ENCODE measurements around the gene GPATCH3.
A peak's percentile ranks its signal among the peaks of the same experiment; 100 is the strongest.

Gene GPATCH3

DNA sequence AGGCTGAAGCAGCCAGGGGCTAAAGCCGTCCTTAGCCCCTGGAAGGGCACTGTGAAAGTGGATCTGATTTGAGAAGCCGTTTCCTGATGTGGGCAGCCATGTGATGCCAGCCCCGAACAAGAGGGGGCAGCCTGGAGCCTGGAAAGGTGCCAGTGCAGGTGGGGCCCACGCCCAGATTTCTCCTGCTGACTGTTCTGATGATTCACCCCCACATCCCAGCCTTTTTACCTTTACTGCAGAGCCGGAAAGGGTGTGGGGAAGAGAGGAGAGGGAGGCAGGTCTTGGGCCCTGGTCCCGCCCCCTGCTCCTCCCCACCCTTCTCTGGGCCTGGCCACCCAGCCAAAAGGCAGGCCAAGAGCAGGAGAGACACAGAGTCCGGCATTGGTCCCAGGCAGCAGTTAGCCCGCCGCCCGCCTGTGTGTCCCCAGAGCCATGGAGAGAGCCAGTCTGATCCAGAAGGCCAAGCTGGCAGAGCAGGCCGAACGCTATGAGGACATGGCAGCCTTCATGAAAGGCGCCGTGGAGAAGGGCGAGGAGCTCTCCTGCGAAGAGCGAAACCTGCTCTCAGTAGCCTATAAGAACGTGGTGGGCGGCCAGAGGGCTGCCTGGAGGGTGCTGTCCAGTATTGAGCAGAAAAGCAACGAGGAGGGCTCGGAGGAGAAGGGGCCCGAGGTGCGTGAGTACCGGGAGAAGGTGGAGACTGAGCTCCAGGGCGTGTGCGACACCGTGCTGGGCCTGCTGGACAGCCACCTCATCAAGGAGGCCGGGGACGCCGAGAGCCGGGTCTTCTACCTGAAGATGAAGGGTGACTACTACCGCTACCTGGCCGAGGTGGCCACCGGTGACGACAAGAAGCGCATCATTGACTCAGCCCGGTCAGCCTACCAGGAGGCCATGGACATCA, 37.2 kb downstream of the GPATCH3 start, which contains the start of gene SFN:
SFN (plus strand) TSS at position 369 of the 904 bp plus-strand sequence; CDS start at position 433, 64 bp downstream.
- Mint-ChIP-seq H3K27me3 (no peaks in the 10 kb centered on the region), H3K36me3 (ENCODE audit: low read depth) (peaks cover 7% of the 10 kb centered on the region), H3K4me1 (ENCODE audit: low read depth) (peaks cover 30% of the 10 kb centered on the region), H3K4me3 (peak within 1 kb of the TSS; percentile 90), H3K27ac (peak within 1 kb of the TSS; percentile 92), H3K9me3 (no peaks in the 10 kb centered on the region)
- peak; percentile 68 for DNase-seq

DNA sequence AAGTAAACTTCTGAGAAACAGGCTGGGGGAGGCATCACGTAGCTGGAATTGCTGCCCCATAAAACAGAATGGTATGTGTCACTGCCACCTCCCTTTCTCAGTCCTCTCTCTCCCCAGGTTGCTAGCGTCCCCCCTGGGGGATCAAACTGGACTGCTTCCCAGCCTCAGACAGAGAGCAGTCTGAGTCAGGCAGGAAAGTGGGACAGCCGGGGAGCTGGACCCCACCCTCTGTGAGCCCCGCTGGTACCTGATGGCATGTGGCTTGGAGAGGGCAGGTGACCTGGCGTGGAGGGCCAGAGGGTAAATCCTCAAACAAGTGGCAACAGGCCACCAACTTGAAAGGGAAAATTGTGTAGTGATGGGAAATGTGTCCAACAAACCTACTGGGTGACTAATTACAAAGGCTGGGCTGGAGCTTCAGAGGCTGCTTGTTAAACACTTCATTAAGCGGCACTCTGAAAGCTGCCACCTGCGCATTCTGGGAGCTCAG, 38.3 kb downstream of the GPATCH3 start:
- Mint-ChIP-seq H3K4me1 (ENCODE audit: low read depth) (peaks cover 30% of the 10 kb centered on the region), H3K27ac (peak overlapping the region; percentile 53), H3K27me3 (no peaks in the 10 kb centered on the region), H3K4me3 (no peak overlapping the region), H3K9me3 (no peaks in the 10 kb centered on the region), H3K36me3 (ENCODE audit: low read depth) (peaks cover 17% of the 10 kb centered on the region)
- no peak for DNase-seq

DNA sequence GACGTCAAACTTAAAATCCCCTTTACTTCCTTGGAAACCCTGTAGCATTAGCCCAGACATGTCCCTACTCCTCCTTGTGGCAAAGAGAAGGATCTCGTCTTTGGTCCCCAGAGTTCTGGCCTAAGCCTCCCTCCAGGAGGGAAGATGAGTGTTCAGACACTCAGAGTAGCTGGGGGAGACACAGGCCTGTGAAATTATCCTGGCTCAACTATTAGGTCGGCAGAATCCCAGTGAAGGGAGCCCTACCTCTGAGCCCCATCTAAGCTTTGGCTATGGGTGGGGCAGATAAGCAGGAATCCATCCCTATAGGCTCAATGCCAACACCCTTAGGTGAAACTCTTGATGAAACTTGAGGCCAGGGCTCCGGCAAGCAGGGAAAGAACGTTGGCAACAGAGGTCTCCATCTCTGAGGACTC, 39.0 kb downstream of the GPATCH3 start:
- Mint-ChIP-seq H3K27me3 (no peaks in the 10 kb centered on the region), H3K27ac (peak overlapping the region; percentile 53), H3K4me3 (no peak overlapping the region), H3K4me1 (ENCODE audit: low read depth) (peaks cover 30% of the 10 kb centered on the region), H3K9me3 (no peaks in the 10 kb centered on the region), H3K36me3 (ENCODE audit: low read depth) (peaks cover 23% of the 10 kb centered on the region)
- no peak for DNase-seq

DNA sequence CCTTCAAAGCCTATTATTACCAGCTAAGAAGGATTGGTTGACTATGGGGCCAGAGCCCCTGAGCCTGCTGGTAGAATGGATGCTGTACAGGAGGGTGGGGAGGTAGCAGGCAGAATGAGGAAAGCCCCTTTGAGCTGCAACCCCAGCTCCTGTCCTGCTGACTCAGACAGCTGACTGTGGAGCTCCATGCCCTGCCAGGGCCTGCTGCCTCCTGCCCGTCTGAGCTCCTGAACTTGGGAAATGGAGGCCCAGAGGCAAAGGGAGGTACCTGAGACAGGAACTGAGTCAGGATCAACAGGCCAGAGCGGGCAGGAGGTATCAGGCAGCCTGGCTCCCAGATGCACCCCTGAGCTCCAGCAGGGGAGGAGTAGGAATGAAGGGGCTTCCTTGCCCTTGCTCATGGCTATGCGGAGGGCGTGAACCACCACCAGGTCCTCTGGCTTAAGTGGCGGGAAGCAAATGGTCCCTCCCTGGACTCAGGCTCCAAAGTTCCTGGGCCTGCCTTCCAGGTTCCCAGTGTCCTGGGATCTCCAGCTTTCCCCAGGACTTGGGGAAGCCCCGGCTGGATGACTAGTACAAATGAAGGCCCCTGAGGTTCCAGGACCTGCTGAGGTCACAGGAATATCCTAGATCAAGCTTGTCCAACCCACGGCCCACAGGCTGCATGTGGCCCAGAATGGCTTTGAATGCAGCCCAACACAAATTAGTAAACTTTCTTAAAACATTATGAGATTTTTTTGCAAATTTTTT, 41.2 kb downstream of the GPATCH3 start:
- Mint-ChIP-seq H3K9me3 (no peaks in the 10 kb centered on the region), H3K27me3 (no peaks in the 10 kb centered on the region), H3K36me3 (ENCODE audit: low read depth) (peaks cover 39% of the 10 kb centered on the region), H3K4me3 (no peak overlapping the region), H3K27ac (peak overlapping the region; percentile 52), H3K4me1 (ENCODE audit: low read depth) (peaks cover 19% of the 10 kb centered on the region)
- no peak for DNase-seq

DNA sequence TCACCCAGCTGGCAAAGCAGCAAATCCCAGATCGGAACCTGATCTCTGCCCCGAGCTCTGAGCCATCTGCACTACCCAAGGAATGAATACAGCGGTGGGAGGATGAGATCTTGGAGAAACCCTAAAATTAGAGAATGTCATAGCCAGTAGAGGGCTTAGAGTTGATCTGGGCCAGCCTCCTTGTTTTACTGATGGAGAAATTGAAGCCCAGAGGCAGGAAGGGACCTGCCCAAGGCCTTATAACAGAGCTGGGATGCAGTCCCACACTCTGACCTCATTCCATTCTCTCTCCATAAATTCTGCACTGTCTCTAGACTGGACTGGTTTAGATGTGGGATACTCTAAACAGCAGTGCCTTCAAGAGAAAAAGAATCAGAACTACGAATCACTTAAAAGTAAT, 42.1 kb downstream of the GPATCH3 start:
- Mint-ChIP-seq H3K4me1 (ENCODE audit: low read depth) (peaks cover 12% of the 10 kb centered on the region), H3K27me3 (no peaks in the 10 kb centered on the region), H3K9me3 (no peaks in the 10 kb centered on the region), H3K4me3 (no peak overlapping the region), H3K27ac (no peak overlapping the region), H3K36me3 (ENCODE audit: low read depth) (peaks cover 48% of the 10 kb centered on the region)
- no peak for DNase-seq

DNA sequence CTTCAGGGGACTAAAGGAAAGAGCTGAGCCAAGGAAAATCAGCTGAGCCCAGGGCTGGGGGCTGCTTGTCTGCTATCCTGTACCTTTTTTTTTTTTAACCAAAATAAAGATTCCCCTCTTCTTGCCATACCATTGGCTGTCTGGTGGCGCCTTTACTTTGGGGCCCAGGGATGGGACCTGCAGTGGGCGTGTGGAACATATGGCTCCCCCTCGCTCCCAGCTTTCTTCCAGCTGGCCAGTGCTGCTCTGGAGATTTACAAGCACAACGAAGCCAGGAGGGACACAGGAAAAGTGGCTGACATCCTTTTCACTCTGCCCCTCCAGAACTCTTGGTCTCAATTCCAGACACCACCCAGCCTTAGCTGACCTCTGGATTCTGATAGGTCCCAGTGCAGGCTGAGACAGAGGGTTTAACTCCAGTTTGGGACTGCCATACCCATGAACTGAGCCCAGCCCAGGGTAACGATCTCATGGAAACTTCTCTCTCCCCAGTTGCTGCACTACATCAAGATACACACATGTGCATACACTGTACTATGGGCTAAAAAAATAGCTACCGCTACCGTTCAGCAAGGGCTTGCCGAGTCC, 42.7 kb downstream of the GPATCH3 start:
- Mint-ChIP-seq H3K36me3 (ENCODE audit: low read depth) (peaks cover 54% of the 10 kb centered on the region), H3K9me3 (no peaks in the 10 kb centered on the region), H3K27ac (peak overlapping the region; percentile 71), H3K4me1 (ENCODE audit: low read depth) (peaks cover 6% of the 10 kb centered on the region), H3K27me3 (no peaks in the 10 kb centered on the region), H3K4me3 (no peak overlapping the region)
- DNase-seq, result no peak

DNA sequence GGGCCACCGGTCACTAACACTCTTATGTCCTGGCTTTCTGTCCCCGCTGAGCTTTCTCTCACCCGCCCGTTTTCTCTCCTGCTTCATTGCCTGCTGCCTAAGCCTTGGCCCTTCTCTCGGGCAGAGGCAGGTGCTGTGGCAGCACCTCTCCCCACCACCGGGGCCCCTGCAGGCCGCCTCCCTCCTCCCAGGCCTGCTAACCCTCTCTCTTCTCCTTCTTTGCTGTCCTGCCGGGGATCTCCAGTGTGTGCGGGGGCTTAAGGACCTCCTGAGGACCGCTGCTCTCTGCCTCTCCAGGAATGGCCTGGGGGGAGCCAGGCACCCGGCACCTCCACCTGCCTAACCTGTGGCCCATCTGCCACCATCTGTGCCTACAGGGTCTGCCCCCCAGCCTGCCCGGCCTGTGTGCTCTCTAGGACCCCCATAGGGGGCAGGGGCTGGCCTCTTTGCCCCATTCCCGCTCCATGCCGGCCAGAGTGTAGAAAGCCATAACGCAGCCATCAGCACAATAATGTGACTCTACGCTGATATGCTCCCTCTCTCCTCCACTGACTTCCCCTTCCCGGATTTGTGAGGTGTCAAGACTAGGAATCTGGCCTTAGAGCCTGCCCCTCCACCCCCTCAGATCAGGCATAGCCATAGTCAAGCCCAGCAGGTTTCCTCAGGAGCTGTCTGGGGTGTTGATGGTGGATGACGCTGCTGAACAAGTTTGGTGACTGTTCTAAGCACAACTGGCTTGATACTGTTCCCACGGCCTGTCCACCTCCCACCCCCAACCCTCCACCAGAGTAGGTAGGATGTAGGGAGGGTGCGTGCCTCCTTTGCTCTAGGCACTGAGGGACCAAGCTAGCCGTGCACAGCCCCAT, 43.4 kb downstream of the GPATCH3 start:
- H3K4me1 Mint-ChIP-seq (ENCODE audit: low read depth), result no peaks in the 10 kb centered on the region
- no peak for DNase-seq
- no peaks in the 10 kb centered on the region for H3K9me3 Mint-ChIP-seq
- no peaks in the 10 kb centered on the region for H3K27me3 Mint-ChIP-seq
- peak overlapping the region; percentile 71 for H3K27ac Mint-ChIP-seq
- H3K4me3 Mint-ChIP-seq, result no peak overlapping the region
- peaks cover 61% of the 10 kb centered on the region for H3K36me3 Mint-ChIP-seq (ENCODE audit: low read depth)

DNA sequence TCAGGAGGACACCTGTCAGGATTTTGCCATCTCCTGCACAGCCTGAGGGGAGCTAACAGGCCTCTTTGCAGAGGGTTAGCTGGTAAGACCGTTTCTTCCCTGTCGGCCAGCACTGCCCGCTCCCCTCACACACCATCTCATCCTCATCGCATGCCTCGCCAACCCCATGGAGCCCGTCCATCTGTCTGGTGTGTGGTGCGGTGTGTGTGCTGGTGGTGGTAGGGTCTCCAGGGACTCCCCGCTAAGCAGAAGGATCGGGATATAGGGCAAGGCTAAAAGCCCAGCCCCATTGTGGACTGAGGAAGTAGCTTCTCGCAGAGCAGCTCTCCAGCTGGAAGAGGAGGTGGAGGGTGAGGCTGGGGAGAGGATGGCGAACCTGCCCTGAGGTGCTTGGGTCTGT, 44.1 kb downstream of the GPATCH3 start:
- Mint-ChIP-seq H3K4me1 (ENCODE audit: low read depth) (no peaks in the 10 kb centered on the region), H3K27ac (peak overlapping the region; percentile 61), H3K4me3 (no peak overlapping the region), H3K36me3 (ENCODE audit: low read depth) (peaks cover 68% of the 10 kb centered on the region), H3K27me3 (no peaks in the 10 kb centered on the region), H3K9me3 (no peaks in the 10 kb centered on the region)
- DNase-seq, result no peak

DNA sequence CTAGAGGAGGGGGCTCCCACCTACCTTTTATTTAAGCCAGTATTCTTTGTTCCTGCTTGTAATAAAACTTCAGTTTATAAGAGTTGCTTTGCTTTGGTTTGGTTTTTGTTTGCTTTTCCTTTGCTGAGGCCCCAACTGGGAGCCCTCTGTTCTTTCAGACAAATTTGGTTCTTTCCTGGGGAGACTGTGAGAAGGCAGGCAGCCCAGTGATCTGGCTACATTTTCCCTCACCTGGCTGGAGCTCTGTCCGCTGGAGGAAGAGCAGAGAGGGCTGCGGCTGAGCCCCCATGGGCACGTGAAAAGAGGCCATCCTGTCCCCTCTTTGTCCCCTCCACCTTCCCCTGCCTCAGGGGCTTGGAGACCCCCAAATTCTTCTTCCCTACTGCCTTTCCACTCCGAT, 44.6 kb downstream of the GPATCH3 start:
- Mint-ChIP-seq H3K27ac (no peak overlapping the region), H3K4me1 (ENCODE audit: low read depth) (no peaks in the 10 kb centered on the region), H3K36me3 (ENCODE audit: low read depth) (peaks cover 74% of the 10 kb centered on the region), H3K9me3 (no peaks in the 10 kb centered on the region), H3K27me3 (no peaks in the 10 kb centered on the region), H3K4me3 (no peak overlapping the region)
- no peak for DNase-seq

DNA sequence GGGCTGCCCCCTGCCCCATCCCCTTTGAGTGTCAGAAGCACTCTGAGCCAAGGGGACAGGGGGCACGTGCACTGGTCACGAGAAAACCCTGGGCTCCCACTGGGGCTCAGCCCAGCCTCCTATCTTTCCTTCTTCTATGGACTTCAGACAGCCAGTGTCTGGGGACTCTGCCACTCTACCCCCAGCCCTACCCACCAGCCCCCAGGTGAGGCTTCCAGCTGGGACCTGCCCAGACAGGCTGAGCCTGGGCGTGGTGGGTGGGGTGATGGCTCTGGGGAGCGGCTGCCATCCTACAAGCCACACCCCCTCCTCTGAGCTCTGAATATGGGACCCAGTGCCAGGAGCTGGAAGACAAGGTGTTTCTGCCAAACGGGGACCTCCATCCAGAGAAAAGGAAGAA, 45.4 kb downstream of the GPATCH3 start:
- Mint-ChIP-seq H3K36me3 (ENCODE audit: low read depth) (peaks cover 81% of the 10 kb centered on the region), H3K4me3 (no peak overlapping the region), H3K9me3 (no peaks in the 10 kb centered on the region), H3K27ac (peak overlapping the region; percentile 22), H3K27me3 (no peaks in the 10 kb centered on the region), H3K4me1 (ENCODE audit: low read depth) (no peaks in the 10 kb centered on the region)
- no peak for DNase-seq

DNA sequence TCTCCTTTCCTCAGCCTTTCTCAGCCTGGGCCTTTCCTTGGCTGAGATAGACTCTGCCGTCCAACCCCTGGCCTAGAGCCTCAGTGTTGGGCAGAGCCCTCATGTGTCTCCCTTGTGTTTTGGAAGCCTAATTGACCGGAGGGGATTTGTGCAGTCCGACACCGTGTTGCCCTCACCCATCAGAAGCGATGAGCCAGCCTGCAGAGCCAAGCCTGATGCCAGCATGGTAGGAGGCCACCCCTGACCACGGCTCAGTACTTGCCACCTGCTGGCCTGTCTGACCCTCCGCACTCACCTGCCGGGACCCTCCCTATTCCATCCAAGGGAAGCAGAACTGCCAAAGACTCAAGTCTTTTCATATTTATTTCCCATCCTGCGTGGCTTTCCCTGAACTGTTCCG, 46.7 kb downstream of the GPATCH3 start:
- Mint-ChIP-seq H3K27ac (no peak overlapping the region), H3K27me3 (no peaks in the 10 kb centered on the region), H3K36me3 (ENCODE audit: low read depth) (peaks cover 94% of the 10 kb centered on the region), H3K4me3 (no peak overlapping the region), H3K9me3 (no peaks in the 10 kb centered on the region), H3K4me1 (ENCODE audit: low read depth) (no peaks in the 10 kb centered on the region)
- no peak for DNase-seq

DNA sequence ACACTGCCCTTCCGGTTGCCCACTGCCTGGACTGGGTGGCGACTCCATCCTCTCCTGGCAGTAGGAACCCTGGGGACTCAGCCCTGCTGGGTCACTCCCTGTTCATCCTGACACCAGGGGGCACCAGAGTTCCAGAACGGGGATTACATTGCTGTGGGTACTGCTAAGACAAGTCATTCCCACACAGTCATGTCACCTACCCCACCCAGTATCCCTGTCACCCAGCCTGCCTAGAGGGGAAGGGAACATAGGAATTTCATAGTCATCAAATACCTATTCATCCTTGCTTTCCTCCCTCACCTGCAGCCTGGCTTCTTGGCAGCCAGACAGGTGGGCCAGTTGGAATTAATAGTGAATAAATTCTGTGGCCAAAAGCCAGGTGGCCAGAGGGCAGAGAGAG, 47.1 kb downstream of the GPATCH3 start:
- peak; percentile 82 for DNase-seq
- Mint-ChIP-seq H3K27me3 (no peaks in the 10 kb centered on the region), H3K36me3 (ENCODE audit: low read depth) (peaks cover 98% of the 10 kb centered on the region), H3K4me1 (ENCODE audit: low read depth) (no peaks in the 10 kb centered on the region), H3K27ac (no peak overlapping the region), H3K4me3 (no peak overlapping the region), H3K9me3 (no peaks in the 10 kb centered on the region)

DNA sequence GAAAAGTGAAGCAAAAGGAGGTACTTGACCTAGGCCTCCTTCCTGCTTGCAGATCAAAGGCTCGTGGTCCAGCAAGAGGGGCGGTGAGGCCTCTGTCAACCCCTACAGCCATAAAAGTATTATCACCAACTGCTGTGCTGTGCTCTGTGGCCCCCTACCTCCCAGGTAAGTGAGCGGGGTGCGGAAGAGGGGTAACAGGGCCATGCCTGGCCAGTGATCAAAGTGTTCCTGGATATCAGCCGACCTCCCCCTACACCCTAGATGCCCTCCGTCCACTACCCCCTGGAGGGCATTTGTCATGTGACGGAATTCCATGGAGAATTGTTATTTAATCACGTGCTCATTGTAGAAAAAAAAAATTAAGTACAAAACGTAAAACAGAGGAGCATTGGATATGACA, 47.6 kb downstream of the GPATCH3 start:
- Mint-ChIP-seq H3K27ac (no peak overlapping the region), H3K9me3 (no peaks in the 10 kb centered on the region), H3K36me3 (ENCODE audit: low read depth) (peaks cover 100% of the 10 kb centered on the region), H3K27me3 (no peaks in the 10 kb centered on the region), H3K4me3 (no peak overlapping the region), H3K4me1 (ENCODE audit: low read depth) (no peaks in the 10 kb centered on the region)
- no peak for DNase-seq

Data from activated T-cell treated with anti-CD3 and anti-CD28 coated beads, Interleukin-2, amount 50 U/mL, for 24 hours (primary cell).